Left kidney (tissue), 2 donors: Measurements from ENCODE around the gene UBXN1. TPM values are rescaled to one million over a fixed set of nuclear protein-coding genes. Genes with fewer than 3 reads are reported as not detected.
"Not testable (repeated sequence)": the region's sequence is repeated elsewhere in the genome, so short reads cannot be mapped to it uniquely, and the experiment has no call there.

ENCODE experiments used
- DNase-seq: peaks from one replicate; pipeline ENCODE4 v3.0.0-alpha.2; 2013
- polyA plus RNA-seq: library from polyadenylated mRNA; unstranded; fragments of 120-200 nt; gene quantifications from one replicate; pipeline ENCODE4 v1.2.1, GENCODE V29; 2013; ENCODE audit not compliant: insufficient read length

UBXN1 gene
- polyA plus RNA-seq, 1 donor = 140 TPM

DNA sequence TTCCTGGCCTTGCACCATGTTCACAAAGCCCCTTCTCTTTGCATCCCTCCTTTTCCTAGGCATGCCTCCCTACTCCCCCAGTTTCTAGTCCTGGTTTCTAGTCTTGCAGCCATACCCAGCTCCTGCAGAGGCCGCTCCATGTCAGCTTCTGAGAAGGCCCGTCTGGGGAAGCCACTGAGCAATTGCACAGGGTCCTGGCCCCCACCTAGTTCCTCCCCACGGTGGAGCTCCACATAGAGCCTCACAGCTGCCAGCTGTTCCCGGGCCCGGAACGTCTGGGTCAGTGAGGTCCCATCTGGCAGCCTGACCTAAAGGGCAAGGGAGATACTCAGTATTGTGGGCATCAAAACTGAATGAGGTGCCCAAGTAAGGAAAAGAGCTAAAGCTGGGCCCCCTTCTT, 2.2 kb downstream of the UBXN1 start:
- no peak for DNase-seq

DNA sequence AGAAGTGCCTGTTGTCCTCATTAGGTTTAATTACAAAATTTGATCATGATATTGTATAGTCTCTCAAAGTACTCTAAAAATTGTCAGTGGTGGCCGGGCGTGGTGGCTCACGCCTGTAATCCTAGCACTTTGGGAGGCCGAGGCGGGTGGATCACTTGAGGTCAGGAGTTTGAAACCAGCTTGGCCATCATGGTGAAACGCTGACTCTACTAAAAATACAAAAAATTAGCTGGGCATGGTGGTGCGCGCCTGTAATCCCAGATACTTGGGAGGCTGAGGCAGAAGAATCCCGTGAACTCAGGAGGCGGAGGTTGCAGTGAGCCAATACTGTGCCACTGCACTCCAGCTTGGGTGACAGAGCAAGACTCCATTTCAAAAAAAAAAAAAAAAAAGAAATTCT, 3.5 kb downstream of the UBXN1 start:
- not testable (repeated sequence) for DNase-seq

DNA sequence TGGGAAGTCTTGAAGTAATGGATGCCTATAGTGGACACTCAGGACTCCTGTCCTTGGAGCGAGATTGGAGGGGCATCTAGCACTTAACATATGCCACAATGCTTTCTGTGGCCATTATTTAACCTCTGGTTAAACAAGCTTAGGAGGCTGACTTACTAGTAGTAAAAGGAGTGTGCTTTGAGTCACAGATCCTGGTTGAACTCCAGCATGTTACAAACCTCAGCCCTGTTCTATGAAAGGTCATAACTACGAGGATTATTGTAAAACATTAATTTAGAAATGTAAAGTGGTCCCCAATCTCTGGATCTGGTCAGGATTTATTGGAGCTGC, 5.7 kb downstream of the UBXN1 start:
- no peak for DNase-seq

DNA sequence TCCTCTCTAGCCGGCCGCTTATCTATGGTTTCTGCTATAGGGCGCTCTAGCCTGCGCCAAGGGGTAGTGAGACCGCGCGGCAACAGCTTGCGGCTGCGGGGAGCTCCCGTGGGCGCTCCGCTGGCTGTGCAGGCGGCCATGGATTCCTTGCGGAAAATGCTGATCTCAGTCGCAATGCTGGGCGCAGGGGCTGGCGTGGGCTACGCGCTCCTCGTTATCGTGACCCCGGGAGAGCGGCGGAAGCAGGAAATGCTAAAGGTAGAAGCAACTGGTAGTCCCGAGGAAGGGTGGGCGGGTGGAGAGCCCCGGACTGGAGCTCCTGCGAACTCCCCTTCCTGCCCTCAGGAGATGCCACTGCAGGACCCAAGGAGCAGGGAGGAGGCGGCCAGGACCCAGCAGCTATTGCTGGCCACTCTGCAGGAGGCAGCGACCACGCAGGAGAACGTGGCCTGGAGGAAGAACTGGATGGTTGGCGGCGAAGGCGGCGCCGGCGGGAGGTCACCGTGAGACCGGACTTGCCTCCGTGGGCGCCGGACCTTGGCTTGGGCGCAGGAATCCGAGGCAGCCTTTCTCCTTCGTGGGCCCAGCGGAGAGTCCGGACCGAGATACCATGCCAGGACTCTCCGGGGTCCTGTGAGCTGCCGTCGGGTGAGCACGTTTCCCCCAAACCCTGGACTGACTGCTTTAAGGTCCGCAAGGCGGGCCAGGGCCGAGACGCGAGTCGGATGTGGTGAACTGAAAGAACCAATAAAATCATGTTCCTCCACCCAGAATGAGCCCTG, 7.1 kb downstream of the UBXN1 start, which contains the start of the genes LBHD1 and UQCC3:
Gene LBHD1 (minus strand): TSS at position 660 of the 782 bp plus-strand sequence. CDS start 2,236 bp downstream, outside the sequence.
Gene UQCC3 (plus strand): TSS at position 66 of the 782 bp plus-strand sequence. CDS start 73 bp downstream, at position 139.
- DNase-seq = peak; percentile 85

DNA sequence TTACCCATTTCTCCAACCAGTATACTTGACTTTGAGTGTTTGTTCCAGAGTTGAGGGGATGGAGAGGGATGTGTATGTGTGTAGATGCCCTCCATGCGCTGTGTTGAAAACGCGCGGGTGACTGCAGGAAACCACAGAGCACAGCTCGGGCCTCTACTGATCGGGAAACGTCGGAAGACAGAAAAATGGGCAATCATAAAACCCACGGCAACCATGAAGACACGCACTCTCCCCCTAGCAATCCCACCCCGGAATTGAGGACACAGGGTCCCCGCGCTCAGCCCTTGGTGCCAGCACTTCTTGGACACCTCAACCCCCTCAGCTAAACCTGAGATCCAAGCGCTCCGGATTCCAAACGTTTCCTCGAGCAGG, 7.7 kb downstream of the UBXN1 start:
- no peak for DNase-seq

DNA sequence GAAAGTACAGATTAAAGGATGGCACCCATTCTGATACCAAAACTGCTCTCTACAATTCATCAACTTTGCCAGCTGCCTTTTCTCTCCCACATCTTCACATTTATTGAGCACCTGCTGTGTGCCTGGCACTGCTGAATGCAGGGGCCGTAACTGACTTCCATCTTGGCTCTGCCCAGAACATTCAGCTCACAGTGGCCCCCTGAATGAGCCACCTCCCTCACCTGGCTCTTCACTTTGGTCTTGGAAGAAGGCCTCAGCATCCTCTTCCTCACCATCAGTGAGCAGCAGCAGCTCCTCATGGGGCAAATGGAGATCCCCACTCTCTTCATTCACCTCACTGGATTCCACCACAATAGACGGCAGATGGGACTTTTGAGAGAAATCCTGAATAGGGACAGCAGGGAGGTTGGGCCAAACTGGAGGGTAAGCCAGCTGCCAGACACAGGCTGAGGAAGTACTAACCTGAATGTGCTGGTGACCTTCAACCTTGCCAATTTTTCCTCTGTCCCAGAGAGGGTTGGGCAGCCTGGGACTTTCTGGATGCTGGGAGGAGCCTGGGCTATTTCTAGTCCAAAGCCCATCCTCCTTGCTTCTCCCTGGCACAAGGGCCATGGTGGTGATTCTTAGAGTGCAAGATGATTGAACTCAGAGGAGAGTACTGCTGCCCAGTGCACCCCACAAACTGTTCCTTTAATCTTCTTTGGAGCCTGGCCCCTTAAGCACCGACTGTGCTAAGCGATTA, 9.3 kb downstream of the UBXN1 start:
- no peak for DNase-seq

DNA sequence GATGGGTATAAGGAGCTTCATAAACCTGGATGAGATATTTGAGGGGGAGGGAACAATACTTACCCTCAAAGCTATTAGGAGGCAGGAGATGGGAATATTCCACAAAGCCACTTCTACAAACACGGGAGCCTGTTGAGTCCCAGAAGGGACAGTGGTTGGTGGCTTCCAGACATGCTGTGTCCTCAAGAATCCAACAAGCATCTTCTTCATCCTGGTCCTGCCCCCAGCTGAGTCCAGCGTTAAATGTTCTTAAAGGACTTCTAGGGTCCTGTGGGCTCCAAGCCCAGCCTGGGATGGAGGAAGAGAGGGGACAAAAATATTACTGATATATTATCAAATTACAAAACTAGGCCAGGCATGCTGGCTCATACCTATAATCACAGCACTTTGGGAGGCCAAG, 11.4 kb downstream of the UBXN1 start:
- no peak for DNase-seq

DNA sequence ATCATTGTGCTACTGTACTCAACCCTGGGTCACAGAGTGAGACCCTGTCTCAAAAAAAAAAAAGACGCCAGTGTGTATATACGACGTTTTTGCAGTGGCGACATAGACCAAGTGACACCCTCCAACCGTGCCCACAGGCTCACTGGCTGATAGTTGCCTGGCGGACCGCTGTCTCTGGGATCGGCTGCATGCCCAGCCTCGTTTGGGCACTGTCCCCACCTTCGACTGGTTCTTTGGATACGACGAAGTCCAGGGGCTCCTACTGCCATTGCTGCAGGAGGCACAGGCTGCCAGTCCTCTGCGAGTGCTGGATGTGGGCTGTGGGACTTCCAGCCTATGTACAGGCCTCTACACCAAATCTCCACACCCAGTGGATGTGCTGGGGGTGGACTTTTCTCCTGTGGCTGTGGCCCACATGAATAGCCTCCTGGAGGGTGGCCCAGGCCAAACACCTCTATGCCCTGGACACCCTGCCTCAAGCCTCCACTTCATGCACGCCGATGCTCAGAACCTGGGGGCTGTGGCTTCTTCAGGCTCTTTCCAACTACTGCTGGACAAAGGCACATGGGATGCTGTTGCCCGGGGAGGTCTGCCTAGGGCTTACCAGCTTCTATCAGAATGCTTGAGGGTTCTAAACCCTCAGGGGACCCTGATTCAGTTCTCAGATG, 12.5 kb downstream of the UBXN1 start:
- DNase-seq = no peak

DNA sequence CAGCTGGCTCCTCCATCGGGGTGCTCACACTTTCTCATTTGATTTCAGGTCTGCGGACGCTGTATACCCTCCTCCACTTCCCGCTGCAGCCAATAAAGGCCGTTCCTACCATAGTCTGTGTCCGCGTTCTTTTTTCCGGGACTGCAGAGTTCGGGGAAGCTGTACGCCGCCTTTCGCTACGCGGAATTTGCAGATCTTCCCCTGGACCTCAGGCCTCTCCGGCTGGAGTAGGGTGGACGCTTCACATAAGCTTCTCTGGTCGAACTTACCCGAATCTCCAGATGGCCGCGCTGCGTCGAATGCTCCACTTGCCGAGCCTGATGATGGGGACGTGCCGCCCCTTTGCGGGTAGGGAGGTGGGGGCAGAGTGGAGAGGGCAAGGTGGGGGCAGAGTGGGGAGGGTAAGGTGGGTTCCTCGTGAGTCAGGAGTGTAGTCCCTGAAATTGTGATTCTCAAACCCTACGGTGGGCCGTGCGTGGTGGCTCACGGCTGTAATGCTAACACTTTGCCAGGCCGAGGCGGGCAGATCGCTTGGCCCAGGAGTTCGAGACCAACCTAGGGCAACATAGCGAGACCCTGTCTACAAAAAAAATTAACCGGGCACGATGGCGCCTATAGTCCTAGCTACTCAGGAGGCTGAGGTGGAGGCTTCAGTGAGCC, 13.1 kb downstream of the UBXN1 start:
- DNase-seq = no peak

DNA sequence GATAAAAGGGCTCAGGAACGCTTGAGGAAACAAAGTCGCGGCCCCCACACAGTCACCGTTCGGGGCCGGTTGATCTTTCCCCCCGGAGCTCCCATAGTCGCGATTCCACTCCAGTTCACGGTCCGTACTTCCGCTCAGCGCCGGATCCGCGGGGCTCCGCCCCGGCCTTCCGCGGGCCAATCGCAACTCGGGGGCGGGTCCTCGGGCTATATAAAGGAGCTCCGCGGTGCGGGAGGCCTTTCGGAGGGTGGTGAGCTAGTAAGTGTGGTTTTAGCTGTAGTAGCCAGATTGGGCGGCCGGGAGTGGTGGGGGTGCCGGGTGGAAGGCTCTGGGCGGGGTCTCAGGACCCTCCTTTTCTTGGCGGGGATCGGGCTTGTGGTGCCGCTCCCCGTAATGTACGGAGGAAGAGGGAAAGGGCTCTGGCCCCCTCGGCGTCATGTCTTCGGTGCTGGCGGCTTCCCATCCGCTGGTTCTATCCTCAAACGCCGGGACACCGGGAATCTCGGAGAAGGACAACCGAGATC, 13.7 kb downstream of the UBXN1 start, which contains the start of the genes C11orf98 and CSKMT:
Gene C11orf98 (minus strand): TSS at position 136 of the 524 bp plus-strand sequence. CDS start 41 bp downstream, at position 95.
Gene CSKMT (plus strand): TSS at position 238 of the 524 bp plus-strand sequence. CDS start 568 bp downstream, outside the sequence.
- DNase-seq = peak; percentile 94

DNA sequence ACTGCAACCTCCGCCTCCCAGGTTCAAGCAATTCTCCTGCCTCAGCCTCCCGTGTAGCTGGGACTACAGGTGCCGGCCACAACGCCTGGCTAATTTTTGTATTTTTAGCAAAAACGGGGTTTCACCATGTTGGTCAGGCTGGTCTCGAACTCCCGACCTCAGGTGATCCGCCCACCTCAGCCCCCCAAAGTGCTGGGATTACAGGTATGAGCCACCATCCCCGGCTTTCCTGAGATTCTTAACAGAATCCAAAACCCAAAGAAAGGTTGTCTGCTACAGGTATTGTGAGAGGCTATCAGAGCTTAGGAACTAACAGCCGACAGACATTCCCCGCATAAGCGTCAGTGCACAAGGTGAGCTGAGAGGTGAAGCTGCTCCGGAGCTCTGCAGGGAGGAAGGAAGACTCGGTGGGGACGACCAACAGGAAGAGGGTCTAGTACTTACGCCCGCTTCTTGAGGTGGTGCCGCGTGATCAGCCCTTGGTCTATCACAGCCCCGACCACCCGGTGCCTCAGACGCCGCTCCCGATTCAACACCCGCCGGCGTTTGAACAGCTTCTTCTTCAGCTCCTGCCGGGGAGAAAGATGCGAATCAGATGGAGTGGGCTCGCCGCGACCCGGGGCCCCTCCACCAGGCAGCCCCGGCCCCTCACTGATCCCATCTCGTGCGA, 14.3 kb downstream of the UBXN1 start:
- no peak for DNase-seq

DNA sequence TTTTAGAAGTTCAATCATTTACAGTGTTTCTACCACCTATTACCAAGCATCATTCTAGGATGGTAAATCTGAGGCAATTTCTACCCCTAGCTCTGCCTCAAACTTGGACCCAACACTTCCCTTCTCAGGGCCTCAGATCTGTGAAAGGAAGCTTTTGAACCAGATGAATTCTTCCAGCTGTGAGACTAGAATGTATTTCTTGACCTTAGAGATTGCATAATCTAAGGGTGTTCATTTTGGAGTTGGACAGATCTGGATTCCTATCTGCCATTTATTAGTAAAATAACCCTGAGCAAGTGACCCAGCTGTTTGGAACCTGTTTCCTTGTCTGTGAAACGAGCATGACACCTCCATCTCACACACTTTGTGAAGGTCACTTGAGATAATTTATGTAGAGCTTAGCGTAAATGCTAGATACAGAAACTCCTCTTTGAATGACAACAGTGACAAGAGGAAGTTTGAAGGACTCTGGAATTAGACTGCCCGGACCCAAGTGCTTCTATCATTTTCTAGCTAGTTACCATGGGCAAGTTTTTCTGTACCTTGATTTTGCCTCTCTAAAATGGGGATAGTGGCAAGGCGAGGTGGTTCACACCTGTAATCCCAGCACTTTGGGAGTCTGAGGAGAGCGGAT, 22.0 kb downstream of the UBXN1 start:
- no peak for DNase-seq

DNA sequence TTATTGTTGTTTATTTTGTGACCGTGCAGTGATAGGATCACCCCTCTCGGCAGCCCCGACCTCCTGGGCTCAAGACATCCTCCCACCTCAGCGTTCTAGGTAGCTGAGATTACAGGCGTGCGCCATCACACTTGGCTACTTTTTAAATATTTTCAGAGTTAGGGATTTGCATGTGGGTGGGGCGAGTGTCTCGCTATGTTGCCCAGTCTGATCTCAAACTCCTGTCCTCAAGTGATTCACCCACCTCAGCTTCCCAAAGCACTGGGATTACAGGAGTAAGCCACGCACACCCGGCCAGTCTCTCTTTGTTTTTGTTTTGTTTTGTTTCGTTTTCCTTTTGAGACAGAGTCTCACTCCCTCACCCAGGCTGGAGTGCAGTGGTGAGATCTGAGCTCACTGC, 24.6 kb downstream of the UBXN1 start:
- DNase-seq = no peak

DNA sequence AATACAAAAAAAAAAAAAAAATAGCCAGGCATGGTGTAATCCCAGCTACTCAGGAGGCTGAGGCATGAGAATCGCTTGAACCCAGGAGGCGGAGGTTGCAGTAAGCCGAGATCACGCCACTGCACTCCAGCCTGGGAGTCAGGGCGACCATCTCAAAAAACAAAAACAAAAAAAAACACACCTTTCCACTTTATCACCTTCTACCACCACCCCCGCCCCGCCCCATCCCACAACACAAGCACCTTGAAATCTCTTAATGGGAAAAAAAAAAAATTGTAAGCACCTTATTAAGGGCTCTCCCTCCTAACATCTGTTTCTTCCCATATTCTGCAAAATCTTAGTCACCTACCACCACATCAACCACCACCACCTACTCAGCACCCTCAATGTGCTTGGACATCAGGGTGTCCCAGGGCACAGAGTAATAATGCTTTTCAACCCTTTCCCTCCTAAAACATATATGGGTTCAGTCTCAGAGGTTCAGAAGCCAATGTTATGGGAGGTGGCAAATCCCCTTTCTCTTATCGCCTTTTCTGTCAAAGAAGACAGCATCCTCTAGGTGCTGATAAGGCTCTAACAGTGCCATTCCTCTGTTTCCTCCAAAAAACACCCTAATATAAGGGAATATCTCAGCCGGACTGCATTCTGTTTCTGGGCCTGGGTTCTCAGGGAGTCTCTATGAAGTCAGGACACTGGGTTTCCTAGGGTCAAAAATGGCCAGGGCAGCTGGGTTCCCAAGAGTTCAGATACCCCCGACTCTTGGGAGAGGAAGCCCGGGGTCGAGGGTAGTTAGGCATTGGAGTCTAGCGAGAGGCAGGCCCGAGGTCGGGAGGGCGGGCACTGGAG, 26.5 kb downstream of the UBXN1 start:
- DNase-seq = no peak

DNA sequence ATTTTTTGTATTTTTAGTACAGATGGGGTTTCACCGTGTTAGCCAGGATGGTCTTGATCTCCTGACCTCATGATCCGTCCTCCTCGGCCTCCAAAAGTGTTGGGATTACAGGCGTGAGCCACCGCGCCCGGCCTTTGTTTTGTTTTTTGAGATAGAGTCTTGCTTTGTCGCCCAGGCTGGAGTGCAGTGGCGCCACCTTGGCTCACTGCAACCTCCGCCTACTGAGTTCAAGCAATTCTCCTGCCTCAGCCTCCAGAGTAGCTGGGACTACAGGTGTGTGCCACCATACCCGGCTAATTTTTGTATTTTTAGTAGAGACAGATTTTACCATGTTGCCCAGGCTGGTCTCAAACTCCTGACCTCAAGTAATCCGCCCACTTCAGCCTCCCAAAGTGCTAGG, 28.6 kb downstream of the UBXN1 start:
- not testable (repeated sequence) for DNase-seq

DNA sequence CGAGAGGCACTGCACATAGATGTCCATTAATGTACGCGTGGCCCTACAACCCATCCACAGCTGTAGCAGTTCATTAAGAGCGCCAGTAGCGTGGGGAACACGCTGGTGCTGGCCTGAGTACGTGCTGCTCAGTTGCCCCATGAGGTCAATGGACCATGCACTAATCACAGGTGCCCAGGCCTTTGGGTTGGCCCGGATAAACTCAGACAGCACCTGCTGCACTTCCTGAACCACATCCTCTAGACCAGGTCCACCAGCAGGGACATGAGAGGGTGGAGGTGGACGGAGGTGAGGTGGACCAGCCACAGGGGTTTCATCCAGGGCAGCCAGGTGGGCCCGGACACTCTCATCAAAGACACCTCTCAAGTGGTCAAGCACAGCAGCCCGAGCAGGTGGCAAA, 29.4 kb downstream of the UBXN1 start:
- DNase-seq = no peak

DNA sequence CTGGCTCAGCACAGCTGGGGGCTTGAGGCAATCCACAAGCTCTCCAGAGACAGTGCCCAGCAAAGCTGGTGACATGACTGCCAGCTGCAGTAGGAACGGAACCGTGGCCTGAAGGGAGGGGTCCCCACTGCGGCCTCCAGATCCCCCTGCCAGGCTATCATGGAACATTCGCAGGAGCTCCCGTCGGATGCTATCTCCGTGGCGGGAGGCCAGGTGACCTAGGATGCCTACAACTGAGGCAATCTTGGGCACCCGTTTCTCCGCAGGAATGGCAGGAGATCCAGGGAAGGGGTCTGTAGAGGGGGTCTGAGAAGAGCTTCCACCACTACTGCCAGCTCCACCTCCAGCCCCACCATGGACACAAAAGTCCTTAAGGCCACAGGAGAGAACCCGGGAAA, 29.9 kb downstream of the UBXN1 start:
- DNase-seq = no peak

DNA sequence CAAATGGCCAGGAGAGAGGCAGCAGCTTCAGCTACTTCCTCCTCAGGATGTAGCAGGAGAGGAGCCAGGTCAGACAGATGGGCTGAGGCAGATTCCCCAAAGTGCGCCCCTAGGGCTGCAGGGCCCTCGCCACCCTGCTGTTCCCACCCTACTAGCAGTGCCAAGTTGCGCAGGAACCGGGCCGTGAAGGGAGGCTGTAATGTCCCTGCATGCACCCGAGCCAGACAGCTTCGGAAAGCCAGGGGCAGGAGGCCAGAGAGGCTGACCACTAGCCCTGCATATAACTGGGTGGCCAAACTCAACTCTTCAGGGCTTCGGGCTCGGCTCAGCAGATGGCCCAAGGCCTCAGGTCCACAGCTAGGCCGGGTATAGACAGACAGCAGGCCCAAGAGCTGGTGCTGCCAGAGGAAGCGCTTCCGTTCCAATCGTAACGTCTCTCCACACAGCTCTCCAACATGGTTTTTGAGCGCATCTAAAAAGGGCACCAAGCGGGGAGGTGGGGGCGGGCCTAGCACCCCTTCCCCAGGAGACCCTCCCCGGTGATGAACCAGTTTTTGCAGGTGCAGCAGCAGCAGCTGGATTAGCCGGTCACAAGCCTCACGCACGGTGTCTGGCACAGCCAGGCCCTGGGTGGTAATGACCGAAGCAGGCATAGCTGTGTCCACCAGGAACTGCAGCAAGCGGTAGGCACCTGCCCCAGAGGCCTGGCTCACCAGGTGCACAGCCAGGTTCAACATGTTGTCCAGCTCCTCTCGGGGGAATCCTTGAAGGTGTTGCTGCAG, 30.5 kb downstream of the UBXN1 start:
- DNase-seq = no peak

DNA sequence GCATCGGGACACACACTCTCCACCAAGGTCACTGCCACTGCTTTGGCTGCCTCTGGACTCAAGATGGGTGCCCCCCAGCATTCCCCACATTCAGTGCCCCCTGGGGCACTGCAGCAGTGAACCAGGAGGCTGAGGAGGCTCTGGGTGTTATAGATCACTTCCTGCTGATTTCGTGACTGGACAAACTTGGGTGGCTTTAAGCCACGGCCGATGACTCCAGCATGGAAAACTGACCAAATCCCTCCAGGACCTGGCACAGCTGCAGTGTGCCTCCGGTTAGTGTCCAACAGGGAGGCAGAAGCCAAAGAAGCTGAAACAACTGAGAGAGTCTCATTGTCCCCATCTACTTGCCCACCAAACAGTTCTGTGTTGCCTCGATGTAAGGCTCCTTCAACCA, 31.3 kb downstream of the UBXN1 start:
- DNase-seq = no peak
